B cell (primary cell): ENCODE measurements around the gene WDR70. TPM values are rescaled to one million over a fixed set of nuclear protein-coding genes. Genes with fewer than 3 reads are reported as not detected.

Experiments
- ATAC-seq: fragments of 200-7000 bp; cut with Tn5 transposase; one replicate; pipeline ENCODE4 v1.10.0; 2021; ENCODE audit warnings: low read depth, mild to moderate bottlenecking, moderate number of reproducible peaks, moderate library complexity
- CTCF ChIA-PET: fragments of 350-600 bp; sonication (Branson Sonifier 250); formaldehyde crosslinking; loops from one replicate; lab custom pipeline; 2021; ENCODE audit warnings: antibody characterized with exemption, inconsistent platforms; lab: Charles Lee
- POLR2A ChIA-PET: fragments of 350-600 bp; sonication (Branson Sonifier 250); formaldehyde crosslinking; loops from one replicate; lab custom pipeline; 2021; ENCODE audit warnings: antibody characterized with exemption; lab: Charles Lee
- DNase-seq: peaks from one replicate; pipeline ENCODE4 v3.0.0; 2013
- H2AFZ ChIP-seq: 2 replicates; pipeline ENCODE4 v1.6.1; 2012; ENCODE audit warnings: mild to moderate bottlenecking, low read depth, low read length; ENCODE audit not compliant: insufficient read depth, poor library complexity, severe bottlenecking
- H3K27ac ChIP-seq, 2 donors: 1 replicate in 1 of 2; 2 replicates in 1 of 2; pipeline ENCODE4 v1.5.1; 2012 to 2013; ENCODE audit warnings: low read length in 2 of 2, mild to moderate bottlenecking in 2 of 2, moderate library complexity in 1 of 2
- H3K27me3 ChIP-seq, 4 experiments: fragments of 200-600 bp in 1 of 4; sonication (generic) in 1 of 4; replicated peaks in 1 of 4; 1 replicate in 2 of 4; 2 replicates in 2 of 4; pipeline versions ENCODE4 v1.6.1 to v1.7.0; 2013 to 2016; ENCODE audit warnings: low read length in 3 of 4, mild to moderate bottlenecking in 2 of 4, mixed read lengths in 1 of 4, moderate library complexity in 1 of 4; ENCODE audit not compliant: insufficient read depth in 4 of 4, control insufficient read depth in 3 of 4; ENCODE audit errors: control extremely low read depth in 1 of 4
- H3K36me3 ChIP-seq, 2 experiments: replicated peaks in 1 of 2; 1 replicate in 1 of 2; 2 replicates in 1 of 2; pipeline versions ENCODE4 v1.6.1 to v1.7.1; 2013; ENCODE audit warnings: low read length in 1 of 2; ENCODE audit not compliant: insufficient read depth in 2 of 2, control insufficient read depth in 1 of 2; ENCODE audit errors: control extremely low read depth in 1 of 2, extremely low read depth in 1 of 2
- H3K4me1 ChIP-seq, 2 donors: fragments of 200-600 bp in 1 of 2; sonication (generic) in 1 of 2; 1 replicate in 1 of 2; 2 replicates in 1 of 2; pipeline versions ENCODE4 v1.5.1 to v1.6.1; 2013 to 2017; ENCODE audit warnings: low read length in 2 of 2; ENCODE audit not compliant: control insufficient read depth in 2 of 2, insufficient read depth in 2 of 2
- H3K4me2 ChIP-seq: replicated peaks from 2 replicates; pipeline ENCODE3; 2012; ENCODE audit warnings: mild to moderate bottlenecking, low read depth, low read length; ENCODE audit not compliant: poor library complexity, severe bottlenecking
- H3K4me3 ChIP-seq, 5 experiments: fragments of 200-600 bp in 1 of 5; sonication (generic) in 1 of 5; 1 replicate in 3 of 5; 2 replicates in 2 of 5; pipeline versions ENCODE4 v1.5.1 to v1.7.0; 2011 to 2016; ENCODE audit warnings: low read length in 4 of 5, mild to moderate bottlenecking in 4 of 5, low read depth in 2 of 5, control low read depth in 1 of 5, moderate library complexity in 1 of 5; ENCODE audit not compliant: insufficient read depth in 1 of 5; ENCODE audit errors: control extremely low read depth in 1 of 5, extremely low read depth in 1 of 5
- H3K79me2 ChIP-seq: fragments of 200-600 bp; sonication (generic); one replicate; pipeline ENCODE4 v1.6.0; 2016; ENCODE audit warnings: low read length; ENCODE audit not compliant: control insufficient read depth, insufficient read depth
- H3K9ac ChIP-seq: fragments of 200-600 bp; sonication (generic); 2 replicates; pipeline ENCODE4 v1.6.1; 2017; ENCODE audit warnings: mild to moderate bottlenecking, low read length, moderate library complexity
- H3K9me3 ChIP-seq, 3 donors: one replicate each; pipeline versions ENCODE4 v1.6.1 to v1.7.1; 2013; ENCODE audit warnings: low read length in 2 of 3; ENCODE audit not compliant: control insufficient read depth in 2 of 3, insufficient read depth in 1 of 3; ENCODE audit errors: control extremely low read depth in 1 of 3
- H4K20me1 ChIP-seq: 2 replicates; pipeline ENCODE4 v1.6.0; 2012; ENCODE audit warnings: mild to moderate bottlenecking, low read length; ENCODE audit not compliant: insufficient read depth, control insufficient read depth, poor library complexity, severe bottlenecking
- H3K27ac Mint-ChIP-seq: one replicate; pipeline ENCODE4 v1.8.0; 2021; ENCODE audit warnings: mixed read lengths
- H3K27me3 Mint-ChIP-seq: one replicate; pipeline ENCODE4 v1.8.0; 2021; ENCODE audit warnings: mixed read lengths
- H3K4me1 Mint-ChIP-seq: one replicate; pipeline ENCODE4 v1.8.0; 2021; ENCODE audit warnings: mixed read lengths
- H3K4me3 Mint-ChIP-seq: one replicate; pipeline ENCODE4 v1.8.0; 2021; ENCODE audit warnings: mixed read lengths
- H3K9me3 Mint-ChIP-seq: one replicate; pipeline ENCODE4 v1.8.0; 2022; ENCODE audit warnings: mixed read lengths; ENCODE audit not compliant: insufficient read depth
- EZH2 ChIP-seq: IDR thresholded peaks from 2 replicates; pipeline ENCODE4 v1.6.1; 2012; ENCODE audit warnings: borderline replicate concordance, low read depth, mild to moderate bottlenecking, moderate library complexity, low read length; ENCODE audit not compliant: insufficient read depth, poor library complexity, severe bottlenecking
- WGBS: methylation state at CpG from one replicate; pipeline ENCODE4 v1.1.5; 2013; ENCODE audit warnings: missing lambda C conversion rate; ENCODE audit not compliant: insufficient coverage; 5-methylcytosine and 5-hydroxymethylcytosine counted together
- intact Hi-C: fragments of 100-400 bp; cut with micrococcal nuclease; formaldehyde crosslinking; loops from one replicate; pipeline ENCODE4 v1.10.0; 2022
- polyA plus RNA-seq: library from polyadenylated mRNA; depleted of rRNA; stranded (reverse); fragments of >200 nt; gene quantifications from 2 replicates; pipeline ENCODE4 v1.2.3, GENCODE V29; 2012
- total RNA-seq, 2 donors: library from RNA; stranded (reverse); fragments of 120-200 nt in 1 of 2; gene quantifications; 1 replicate in 1 of 2; 2 replicates in 1 of 2; pipeline versions ENCODE4 v1.2.3 to v1.2.4, GENCODE V29; 2013 to 2022
- TF ChIP-seq, protein P1 (sequence below): fragments of 200-600 bp; IDR thresholded peaks from one replicate; pipeline ENCODE4 v1.8.0; 2022; ENCODE audit warnings: antibody characterized with exemption, mild to moderate bottlenecking

WDR70 gene
- total and polyA plus RNA-seq, 2 donors (not counting 1 experiment from before 2014, with no cell fraction given), result 12.8 to 46.8 TPM

DNA sequence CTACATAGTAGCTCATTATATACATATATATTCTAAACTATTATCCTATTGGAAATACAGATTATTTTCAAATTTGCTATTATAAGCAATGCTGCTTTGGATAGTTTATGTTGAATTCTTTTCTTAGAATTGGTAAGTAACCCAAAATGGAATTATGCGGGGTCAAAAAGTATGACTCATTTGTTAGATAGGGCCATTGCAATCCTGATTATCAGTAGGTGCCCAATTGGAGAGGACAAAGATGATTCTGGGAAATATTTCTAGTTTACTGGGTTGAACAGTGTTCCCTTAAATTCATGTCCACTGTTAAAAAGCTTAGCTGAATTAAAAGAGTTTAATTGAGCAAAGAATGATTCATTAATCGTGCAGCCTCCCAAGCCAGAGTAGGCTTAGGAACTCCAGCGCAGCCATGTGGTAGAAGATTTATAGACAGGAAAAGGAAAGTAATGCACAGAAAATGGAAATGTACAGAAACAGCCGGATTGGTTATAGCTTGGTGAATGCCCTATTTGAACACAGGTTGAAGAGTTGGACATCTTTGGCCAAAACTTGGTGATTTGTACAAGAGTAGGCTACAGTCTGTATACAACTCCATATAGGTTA, 379.0 kb downstream of the WDR70 start:
- H2AFZ ChIP-seq, result no peak overlapping the region
- no peak overlapping the region for H3K9ac ChIP-seq
- no peak overlapping the region for H3K4me3 ChIP-seq
- no peaks in the 10 kb centered on the region for H4K20me1 ChIP-seq
- no peaks in the 10 kb centered on the region for H3K79me2 ChIP-seq
- ATAC-seq (no peak), DNase-seq (no peak)
- CTCF ChIA-PET, result interaction anchor here (0.8 kb wide), 1 partner anchor 13 kb away, joined by 3 read pairs; no protein-coding TSS in a partner anchor
- intact Hi-C loops, result no loop called here
- POLR2A ChIA-PET, result no interaction called here
- Mint-ChIP-seq H3K4me3 (no peak overlapping the region), H3K27me3 (no peaks in the 10 kb centered on the region), H3K27ac (no peak overlapping the region), H3K9me3 (no peaks in the 10 kb centered on the region), H3K4me1 (no peaks in the 10 kb centered on the region)
- no peaks in the 10 kb centered on the region for H3K4me1 ChIP-seq
- H3K27me3 ChIP-seq, result no peaks in the 10 kb centered on the region
- no peaks in the 10 kb centered on the region for H3K36me3 ChIP-seq
- 91% methylated on average over 2 of the region's 4 CpGs for WGBS
- TF ChIP-seq, protein P1, sequence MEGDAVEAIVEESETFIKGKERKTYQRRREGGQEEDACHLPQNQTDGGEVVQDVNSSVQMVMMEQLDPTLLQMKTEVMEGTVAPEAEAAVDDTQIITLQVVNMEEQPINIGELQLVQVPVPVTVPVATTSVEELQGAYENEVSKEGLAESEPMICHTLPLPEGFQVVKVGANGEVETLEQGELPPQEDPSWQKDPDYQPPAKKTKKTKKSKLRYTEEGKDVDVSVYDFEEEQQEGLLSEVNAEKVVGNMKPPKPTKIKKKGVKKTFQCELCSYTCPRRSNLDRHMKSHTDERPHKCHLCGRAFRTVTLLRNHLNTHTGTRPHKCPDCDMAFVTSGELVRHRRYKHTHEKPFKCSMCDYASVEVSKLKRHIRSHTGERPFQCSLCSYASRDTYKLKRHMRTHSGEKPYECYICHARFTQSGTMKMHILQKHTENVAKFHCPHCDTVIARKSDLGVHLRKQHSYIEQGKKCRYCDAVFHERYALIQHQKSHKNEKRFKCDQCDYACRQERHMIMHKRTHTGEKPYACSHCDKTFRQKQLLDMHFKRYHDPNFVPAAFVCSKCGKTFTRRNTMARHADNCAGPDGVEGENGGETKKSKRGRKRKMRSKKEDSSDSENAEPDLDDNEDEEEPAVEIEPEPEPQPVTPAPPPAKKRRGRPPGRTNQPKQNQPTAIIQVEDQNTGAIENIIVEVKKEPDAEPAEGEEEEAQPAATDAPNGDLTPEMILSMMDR, result no peak
- TF ChIP-seq EZH2, result no peak
- peaks cover 0 to 5% (median 0%) of the 10 kb centered on the region in 3 donors for H3K9me3 ChIP-seq
- no peak overlapping the region for H3K4me2 ChIP-seq
- no peak overlapping the region for H3K27ac ChIP-seq

DNA sequence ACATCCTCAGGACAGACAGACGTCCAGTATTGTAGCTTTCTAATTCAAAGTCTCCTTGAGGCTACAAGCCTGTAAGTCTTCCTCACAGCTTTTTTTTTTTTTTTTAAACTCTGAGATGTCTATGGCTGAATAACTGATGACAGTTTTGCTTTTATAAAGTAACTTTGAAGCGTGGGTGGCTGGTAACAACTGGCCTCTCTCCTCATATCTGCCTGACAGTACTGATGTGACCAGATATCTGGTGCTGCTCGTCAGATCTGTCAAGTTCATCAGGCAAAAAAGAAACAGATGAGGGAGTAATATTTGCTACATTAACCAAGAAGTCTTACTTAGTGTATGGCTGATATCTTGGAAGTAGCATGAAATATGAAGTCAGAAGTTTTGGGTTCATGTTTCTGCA, 388.1 kb downstream of the WDR70 start:
- no peak for DNase-seq
- peaks cover 2% of the 10 kb centered on the region for H3K27me3 Mint-ChIP-seq
- POLR2A ChIA-PET, result no interaction called here
- H3K27ac Mint-ChIP-seq, result no peak overlapping the region
- H3K27me3 ChIP-seq, result no peaks in the 10 kb centered on the region
- no peak overlapping the region for H3K4me3 ChIP-seq
- WGBS, result no CpG with 5 or more reads among the region's 3 CpGs
- no peak overlapping the region for H2AFZ ChIP-seq
- no peaks in the 10 kb centered on the region for H3K4me1 Mint-ChIP-seq
- H3K9me3 Mint-ChIP-seq, result no peaks in the 10 kb centered on the region
- ATAC-seq, result no peak
- H3K4me2 ChIP-seq, result no peak overlapping the region
- H3K4me1 ChIP-seq, result no peaks in the 10 kb centered on the region
- CTCF ChIA-PET, result no interaction called here
- intact Hi-C loops, result no loop called here
- TF ChIP-seq, protein P1, result no peak
- TF ChIP-seq EZH2, result no peak
- H3K9me3 ChIP-seq, result no peaks in the 10 kb centered on the region
- H3K4me3 Mint-ChIP-seq, result no peak overlapping the region
- H3K9ac ChIP-seq, result no peak overlapping the region
- no peak overlapping the region for H3K27ac ChIP-seq
- H3K79me2 ChIP-seq, result no peaks in the 10 kb centered on the region
- no peaks in the 10 kb centered on the region for H3K36me3 ChIP-seq
- H4K20me1 ChIP-seq, result no peaks in the 10 kb centered on the region
